GM19023 (cell line): Measurements from ENCODE around the gene CD68.

ENCODE experiments used
- ATAC-seq: cut with Tn5 transposase; IDR thresholded peaks from one replicate; pipeline ENCODE4 v1.9.1; 2021; ENCODE audit warnings: mild to moderate bottlenecking, moderate library complexity; ENCODE audit not compliant: unreplicated experiment

Gene CD68, protein sequence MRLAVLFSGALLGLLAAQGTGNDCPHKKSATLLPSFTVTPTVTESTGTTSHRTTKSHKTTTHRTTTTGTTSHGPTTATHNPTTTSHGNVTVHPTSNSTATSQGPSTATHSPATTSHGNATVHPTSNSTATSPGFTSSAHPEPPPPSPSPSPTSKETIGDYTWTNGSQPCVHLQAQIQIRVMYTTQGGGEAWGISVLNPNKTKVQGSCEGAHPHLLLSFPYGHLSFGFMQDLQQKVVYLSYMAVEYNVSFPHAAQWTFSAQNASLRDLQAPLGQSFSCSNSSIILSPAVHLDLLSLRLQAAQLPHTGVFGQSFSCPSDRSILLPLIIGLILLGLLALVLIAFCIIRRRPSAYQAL

DNA sequence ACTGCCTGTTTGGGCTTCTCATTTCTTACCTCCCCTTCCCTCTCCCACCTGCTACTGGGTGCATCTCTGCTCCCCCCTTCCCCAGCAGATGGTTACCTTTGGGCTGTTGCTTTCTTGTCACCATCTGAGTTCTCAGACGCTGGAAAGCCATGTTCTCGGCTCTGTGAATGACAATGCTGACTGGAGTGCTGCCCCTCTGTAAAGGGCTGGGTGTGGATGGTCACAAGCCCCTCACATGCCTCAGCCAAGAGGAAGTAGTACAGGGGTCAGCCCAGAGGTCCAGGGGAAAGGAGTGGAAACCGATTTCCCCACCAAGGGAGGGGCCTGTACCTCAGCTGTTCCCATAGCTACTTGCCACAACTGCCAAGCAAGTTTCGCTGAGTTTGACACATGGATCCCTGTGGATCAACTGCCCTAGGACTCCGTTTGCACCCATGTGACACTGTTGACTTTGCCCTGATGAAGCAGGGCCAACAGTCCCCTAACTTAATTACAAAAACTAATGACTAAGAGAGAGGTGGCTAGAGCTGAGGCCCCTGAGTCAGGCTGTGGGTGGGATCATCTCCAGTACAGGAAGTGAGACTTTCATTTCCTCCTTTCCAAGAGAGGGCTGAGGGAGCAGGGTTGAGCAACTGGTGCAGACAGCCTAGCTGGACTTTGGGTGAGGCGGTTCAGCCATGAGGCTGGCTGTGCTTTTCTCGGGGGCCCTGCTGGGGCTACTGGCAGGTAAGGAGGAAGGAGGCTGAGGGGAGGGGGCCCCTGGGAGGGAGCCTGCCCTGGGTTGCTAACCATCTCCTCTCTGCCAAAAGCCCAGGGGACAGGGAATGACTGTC, at the start of gene CD68:
TSS of gene CD68 (plus strand) at position 638 of the 833 bp plus-strand sequence. CDS start at position 678, 40 bp downstream.
- ATAC-seq, result peak; percentile 35

DNA sequence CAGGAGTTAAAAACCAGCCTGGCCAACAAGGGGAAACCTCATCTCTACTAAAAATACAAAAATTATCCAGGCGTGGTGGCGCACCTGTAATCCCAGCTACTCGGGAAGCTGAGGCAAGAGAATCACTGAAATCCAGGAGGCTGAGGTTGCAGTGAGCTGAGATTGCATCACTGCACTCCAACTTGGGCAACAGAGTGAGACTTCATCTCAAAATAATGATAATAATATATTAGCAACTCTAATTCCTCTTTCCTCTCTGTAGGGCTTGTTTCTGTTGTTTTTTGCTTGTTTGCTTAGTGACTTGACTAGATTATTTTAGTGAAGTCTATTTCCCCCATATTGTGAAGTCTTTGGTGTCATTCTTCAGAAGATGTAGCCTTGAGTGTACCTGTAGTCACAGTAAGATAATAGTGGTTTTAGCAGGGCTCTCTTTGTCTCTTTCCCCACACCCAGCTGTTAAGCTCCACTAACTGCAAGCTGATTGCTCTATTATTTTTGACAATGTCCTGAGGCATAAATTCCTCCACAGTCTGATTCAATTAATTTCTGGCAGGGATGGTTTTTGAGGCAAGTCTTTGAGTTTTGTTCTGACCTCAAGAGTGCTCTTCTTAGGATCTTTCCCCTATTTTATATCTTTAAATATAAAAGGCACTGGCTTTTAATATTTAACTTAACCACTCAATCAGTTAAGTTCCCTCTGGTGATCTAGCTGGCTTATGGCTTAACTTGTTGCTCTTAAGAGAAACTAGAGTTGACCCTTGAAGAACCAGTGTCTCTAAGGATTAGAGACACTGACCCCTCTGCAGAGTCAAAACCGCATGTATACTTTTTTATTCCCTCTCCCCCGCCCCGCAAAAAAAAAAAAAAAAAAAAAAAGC, 49.2 kb upstream of the CD68 start:
- no peak for ATAC-seq

DNA sequence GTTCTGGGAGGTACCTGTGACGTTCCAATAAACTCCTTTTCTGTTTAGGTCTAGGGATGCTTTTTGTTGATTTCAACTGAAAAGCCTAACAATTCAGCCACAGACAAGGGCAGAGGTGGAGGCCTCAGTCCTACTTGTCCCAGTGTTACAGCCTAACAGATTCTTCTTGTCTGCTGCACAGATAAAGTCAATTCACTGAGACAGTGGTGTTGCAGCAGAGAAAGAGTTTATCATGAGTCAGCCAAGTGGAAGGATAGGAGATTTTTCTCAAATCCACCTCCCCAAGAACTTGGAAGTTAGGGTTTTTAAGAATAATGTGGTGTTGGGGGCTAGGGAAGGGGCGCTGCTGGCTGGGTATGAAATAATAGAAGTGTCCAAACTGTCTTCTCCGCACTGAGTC, 41.4 kb upstream of the CD68 start:
- ATAC-seq, result no peak

DNA sequence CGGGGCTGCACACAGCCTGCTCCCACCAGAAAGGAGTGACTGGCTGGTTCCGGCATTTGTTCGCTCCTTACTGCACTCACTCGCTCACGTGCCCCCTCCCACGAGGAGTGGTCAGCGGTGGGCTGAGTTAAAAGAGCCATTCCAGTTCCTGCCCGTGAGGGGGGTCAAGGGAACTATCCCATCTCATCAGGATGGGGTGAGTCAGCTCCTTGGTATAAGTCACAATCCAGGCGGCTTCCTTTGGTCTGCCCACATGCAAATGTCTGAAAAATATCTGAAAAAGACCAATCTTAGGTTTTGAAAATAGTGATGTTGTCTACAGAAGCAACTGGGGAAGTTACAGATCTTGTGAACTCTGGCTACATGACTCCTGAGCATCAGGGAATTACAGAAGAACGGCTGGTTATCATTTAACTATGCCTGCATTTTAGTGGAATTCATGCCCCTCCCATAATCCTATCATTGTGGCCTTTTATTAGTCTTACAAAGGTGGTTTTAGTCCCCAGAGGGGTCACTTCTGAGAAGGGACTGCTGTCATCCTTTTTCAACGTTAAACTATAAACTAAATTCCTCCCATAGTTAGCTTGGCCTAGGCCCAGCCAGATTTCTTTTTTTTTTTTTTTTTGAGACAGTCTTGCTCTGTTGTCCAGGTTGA, 40.4 kb upstream of the CD68 start:
- ATAC-seq, result no peak

DNA sequence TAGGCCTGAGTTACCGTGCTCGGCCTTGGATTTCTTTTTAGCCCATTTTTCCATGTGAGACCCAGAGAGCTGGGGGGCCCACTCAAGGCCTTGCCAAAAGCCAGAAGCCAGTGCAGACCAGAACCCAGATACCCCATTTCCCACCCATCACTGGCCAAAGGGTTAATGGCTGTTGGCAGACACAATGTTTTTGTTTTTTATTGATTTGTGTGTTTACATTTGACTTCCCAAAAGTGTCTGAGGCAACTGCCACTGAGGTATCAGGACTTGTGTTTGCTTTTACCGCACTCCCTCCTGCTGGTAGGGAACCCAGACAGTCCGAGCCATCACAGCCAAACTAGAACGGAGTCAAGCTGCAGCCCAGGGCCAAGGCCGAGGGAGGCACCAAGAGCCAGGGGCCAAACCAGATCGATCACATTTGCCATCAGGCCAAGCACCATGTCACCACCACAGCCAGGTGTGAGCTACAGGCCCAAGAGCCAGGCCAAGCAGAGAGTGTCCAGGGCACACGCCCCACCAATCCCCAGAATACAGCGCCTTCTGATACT, 38.3 kb upstream of the CD68 start:
- no peak for ATAC-seq

DNA sequence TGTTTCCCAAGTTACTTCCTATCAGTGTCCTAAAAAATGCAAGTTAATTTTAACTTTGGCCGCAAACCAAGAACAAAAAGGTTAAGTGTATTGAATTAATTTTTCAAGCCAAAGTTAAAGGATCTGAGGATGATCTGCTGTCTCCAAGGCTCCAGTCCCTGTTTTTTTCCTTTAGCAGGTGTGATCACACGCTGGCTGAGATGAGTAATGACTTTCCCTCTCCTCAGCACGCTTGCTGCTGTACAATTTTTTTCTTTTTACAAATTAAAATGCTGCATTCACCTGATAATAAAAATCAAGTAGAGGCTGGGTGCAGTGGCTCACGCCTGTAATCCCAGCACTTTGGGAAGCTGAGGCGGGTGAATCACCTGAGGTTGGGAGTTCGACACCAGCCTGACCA, 34.5 kb upstream of the CD68 start:
- ATAC-seq, result no peak

DNA sequence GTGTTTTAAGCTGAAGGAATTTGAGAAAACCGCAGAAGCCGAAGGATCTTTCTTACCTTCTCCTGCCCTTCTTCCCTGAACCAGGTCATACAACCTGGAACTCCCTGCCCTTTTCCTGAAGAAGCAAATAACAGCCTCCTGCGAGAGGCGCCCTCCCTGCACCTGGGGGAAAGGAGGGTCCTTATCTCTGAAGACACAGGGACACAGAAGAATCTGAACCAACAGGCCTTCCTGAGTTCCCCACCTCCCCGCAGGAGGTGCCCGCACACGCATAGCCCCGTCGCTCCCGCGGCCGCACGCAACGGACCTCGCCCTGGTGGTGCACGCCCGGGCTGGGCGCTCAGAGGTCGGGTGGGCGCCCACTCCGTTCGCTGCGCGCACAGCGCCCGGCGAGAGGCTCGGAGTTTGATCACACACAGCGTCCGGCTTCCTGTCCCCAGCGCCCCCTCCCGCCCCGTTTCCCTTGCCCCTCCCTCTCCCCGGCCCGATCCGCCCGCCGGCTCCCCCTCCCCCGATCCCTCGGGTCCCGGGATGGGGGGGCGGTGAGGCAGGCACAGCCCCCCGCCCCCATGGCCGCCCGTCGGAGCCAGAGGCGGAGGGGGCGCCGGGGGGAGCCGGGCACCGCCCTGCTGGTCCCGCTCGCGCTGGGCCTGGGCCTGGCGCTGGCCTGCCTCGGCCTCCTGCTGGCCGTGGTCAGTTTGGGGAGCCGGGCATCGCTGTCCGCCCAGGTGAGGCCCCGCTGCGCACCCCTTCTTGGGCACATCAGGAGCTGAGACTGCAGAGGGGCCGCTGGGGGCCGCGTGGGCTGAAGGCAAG, 30.6 kb upstream of the CD68 start, which contains the start of gene TNFSF12:
TSS of gene TNFSF12 (plus strand) at position 474 of the 816 bp plus-strand sequence. CDS start at position 570, 96 bp downstream.
- no peak for ATAC-seq

DNA sequence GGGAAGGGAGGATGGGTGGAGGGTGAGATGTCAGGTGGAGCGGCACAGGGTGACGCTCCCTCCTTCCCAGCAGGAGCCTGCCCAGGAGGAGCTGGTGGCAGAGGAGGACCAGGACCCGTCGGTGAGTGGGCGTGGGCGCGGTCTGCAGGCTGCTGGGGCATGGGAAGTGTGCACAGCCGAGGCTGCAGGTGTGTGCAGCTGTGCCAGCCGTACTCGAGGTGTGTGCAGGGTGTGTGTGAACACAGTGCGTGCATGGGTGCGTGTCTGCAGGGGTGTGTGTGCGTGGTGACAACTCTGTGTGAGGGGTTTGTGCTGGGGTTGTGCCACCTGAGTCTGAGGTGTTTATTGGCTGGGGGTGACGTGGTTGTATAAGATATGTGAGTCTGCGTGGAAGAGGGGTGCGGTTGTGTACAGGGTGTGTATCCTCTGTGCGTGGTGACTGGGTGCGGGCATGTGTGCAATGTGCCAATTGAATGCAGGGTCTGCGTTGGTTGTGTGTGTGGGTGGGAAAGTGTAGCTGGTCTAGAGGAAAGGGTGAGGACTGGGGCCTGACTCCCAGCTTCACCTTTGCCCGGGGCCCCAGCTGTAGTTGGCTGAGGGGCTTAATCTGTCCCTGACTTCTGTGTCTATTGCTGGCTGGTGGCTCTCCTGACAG, 29.9 kb upstream of the CD68 start:
- no peak for ATAC-seq

DNA sequence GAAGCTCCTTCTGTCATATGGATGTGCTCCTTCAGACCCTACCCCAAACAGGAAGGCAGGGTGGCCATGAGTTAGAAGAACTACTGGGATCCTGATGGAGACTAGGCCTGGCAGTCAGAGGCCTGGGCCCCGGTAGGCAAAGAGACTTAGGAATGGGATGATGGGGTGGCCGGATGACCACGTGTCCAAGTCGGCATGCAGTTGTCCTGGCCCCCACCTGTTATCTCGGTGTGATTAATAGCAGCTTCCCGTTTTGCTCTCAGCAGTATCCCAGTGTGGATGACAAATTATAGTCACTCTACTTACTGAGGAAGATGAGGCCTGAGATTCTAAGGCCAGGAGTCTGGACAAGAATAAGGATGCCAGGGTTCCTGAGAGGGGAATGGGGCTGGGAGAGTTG, 29.1 kb upstream of the CD68 start:
- ATAC-seq, result no peak

DNA sequence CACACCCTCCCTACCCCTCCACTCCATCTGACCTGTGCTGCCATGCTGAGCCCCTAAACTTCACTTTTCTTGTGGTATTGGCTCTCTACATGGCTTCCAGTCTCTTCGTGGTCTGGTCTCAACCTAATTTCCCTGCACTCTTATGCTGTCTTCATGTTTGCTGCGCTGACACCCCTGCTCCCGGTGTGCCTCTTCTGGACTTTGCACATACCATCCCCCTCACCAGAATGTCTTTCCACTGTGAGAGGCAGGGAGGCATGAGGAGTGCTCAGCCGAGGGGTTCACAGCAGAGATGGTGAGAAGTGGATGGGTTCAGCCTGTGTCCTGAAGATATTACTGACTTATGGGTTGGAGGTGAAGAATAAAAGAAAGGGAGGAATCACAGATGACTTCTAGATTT, 28.0 kb upstream of the CD68 start:
- no peak for ATAC-seq

DNA sequence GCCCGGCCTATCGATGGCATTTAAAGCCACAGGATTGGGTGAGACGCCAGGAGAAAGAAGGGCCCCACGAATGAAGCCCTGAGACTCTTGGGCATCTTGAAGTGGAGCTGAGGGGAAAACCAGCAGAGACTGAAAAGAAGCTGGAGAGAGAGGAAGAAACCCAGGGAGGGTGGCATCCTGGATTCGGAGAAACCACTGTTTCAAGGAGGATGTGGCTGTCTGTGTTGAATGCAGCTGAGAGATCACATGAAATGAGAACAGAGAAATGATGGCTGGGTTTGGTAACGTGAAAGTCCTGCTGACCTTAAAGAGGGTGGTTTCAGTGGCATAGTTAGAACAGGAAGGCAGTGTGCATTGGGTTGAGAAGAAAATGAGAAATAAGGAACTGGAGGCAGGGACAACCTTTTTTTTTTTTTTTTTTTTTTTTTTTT, 26.8 kb upstream of the CD68 start:
- peak; percentile 62 for ATAC-seq

DNA sequence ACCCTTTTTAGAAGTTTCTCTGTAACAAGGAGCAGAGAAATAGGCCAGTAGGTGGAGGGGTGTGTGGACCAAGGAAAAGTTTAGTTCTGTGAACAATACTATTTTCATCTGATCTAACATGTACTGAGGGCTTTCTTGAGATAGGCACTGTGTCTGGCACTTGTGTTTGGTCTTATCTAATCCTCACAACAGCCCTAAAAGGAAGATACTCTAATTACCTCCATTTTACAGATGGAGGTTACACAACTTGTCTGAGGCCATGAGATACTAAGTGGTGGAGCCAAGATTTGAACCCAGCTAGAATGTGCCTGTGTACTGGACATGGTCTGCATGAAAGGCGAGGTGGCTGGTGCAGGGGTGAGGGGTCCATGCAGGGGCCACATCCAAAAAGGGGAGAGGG, 26.1 kb upstream of the CD68 start:
- no peak for ATAC-seq

DNA sequence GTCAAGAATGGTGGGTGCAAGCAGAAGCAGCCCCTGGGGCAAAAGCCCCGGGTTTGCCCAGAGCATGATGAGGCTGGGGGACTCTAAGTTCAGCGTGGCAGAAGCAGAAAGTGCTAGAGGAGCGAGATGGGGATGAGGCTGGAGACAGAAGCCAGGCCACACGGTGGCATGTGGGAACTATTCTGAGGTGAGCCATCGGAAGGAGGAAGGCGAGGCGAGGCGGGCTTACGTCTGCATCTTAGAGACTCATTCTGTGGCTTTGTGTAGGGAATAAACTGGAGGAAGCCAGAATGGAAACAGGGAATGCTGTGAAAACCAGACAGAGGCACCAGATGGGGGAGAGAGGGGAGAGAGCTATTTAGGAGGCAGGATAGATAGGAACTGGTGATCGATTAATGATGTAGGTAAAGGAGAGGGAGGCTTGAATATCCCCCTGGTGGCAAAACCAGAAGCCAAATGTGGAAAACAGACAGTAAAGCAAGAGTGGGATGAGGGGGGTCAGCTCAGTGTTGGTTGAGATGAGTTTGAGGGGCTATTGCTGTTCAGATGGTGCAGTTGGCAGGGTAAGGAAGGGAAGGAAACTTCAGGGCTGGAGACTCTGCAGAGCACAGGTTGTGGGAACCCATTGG, 24.0 kb upstream of the CD68 start:
- ATAC-seq, result no peak

DNA sequence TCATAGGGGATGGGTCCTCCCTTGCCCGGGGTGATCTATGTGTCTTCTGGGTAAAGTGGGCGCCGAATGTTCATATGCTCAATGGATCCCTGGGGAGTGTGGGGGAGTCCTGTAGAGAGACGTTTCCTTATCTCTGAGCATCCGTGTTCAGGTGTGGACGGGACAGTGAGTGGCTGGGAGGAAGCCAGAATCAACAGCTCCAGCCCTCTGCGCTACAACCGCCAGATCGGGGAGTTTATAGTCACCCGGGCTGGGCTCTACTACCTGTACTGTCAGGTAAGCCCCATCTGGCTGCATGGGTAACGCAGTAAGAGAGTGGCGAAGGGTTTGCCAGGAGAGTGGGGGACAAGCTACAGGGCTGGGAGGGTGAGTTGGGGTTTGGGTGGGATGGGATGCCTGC, 22.8 kb upstream of the CD68 start:
- ATAC-seq, result no peak

DNA sequence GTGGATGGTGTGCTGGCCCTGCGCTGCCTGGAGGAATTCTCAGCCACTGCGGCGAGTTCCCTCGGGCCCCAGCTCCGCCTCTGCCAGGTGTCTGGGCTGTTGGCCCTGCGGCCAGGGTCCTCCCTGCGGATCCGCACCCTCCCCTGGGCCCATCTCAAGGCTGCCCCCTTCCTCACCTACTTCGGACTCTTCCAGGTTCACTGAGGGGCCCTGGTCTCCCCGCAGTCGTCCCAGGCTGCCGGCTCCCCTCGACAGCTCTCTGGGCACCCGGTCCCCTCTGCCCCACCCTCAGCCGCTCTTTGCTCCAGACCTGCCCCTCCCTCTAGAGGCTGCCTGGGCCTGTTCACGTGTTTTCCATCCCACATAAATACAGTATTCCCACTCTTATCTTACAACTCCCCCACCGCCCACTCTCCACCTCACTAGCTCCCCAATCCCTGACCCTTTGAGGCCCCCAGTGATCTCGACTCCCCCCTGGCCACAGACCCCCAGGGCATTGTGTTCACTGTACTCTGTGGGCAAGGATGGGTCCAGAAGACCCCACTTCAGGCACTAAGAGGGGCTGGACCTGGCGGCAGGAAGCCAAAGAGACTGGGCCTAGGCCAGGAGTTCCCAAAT, 22.2 kb upstream of the CD68 start:
- ATAC-seq, result no peak

DNA sequence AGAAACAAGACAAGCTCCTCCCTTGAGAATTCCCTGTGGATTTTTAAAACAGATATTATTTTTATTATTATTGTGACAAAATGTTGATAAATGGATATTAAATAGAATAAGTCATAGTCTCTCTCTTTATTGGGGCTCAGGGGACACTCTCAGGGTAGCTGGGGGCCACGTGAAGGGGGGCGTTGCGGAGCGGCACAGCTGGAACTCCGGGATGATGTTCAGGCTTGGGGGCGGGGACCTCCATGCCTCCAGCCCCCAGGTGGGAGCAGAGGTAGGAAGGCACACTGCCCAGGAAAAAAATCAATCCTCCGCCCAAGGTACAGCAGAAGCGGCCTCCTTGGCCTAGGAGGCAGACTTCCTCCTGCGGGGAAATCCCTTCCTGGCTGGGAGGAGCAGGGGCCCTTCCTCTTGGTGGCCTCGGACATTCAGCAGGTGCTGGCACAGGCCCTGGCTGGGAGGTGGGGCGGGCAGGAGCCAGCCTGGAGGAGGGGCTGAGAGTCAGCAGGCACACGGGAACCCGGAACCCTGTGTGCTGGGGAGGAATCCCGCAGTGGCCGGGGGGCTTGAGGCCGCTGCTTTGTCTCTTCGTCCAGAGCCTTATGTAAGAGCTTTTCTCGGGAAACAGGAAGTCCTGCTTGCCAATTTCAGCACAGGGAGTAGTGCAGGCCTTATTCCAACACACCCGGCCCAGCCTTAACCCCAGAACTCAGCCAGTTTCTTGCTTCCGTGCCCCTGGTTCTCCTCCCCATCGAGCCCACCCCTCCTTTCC, 21.5 kb upstream of the CD68 start:
- ATAC-seq, result no peak
